ENCODE measurements around the gene PRSS56.

Gene PRSS56

DNA sequence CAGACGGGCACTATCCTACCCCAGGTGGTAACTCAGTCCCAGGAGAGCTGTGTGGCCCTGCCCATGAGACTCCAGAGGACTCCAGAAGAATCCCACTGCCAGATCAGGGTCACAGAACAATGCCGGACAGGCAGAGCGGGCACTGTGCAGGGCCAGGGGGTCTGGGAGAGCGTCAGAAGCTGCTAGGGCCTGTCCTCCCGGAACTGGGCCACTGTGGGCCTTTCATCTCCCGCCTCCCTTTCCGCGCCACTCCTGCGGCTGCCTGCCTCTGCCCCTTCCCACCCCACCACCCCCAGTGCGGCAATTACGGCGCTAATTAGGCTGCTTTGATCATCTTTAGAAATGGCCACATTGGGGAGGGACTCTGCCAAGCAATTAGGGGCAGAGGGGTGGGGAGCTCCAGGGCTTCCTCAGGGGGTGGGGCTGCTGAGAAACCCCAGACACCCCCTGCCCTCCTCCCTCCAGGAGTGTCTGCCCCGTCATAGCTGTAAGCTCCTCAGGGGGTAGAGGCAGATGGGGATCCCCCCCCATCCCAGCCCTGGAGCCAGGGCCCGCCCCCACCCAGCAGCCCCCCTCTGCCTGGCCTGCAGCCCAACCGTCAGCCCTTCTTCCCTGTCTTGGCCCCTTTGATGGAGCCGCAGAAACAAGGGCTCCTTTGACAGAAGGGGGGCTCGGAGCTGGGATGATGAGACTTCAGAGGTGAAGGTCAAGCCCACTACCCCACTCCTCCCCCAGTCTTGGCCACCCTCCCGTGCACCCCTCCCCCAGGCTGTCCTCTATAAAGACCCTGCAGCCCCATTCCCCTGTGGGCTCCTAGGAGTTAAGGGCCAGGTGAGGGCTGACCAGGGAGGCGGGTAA is at the start of gene PRSS56:
Gene PRSS56 (plus strand): TSS at position 808 of the 858 bp plus-strand sequence. CDS start 211 bp downstream, outside the sequence.
- TF ChIP-seq ZFX (IDR thresholded peaks at IDR 0.05; ENCODE audit: borderline replicate concordance): no peak
- TF ChIP-seq, protein P1, sequence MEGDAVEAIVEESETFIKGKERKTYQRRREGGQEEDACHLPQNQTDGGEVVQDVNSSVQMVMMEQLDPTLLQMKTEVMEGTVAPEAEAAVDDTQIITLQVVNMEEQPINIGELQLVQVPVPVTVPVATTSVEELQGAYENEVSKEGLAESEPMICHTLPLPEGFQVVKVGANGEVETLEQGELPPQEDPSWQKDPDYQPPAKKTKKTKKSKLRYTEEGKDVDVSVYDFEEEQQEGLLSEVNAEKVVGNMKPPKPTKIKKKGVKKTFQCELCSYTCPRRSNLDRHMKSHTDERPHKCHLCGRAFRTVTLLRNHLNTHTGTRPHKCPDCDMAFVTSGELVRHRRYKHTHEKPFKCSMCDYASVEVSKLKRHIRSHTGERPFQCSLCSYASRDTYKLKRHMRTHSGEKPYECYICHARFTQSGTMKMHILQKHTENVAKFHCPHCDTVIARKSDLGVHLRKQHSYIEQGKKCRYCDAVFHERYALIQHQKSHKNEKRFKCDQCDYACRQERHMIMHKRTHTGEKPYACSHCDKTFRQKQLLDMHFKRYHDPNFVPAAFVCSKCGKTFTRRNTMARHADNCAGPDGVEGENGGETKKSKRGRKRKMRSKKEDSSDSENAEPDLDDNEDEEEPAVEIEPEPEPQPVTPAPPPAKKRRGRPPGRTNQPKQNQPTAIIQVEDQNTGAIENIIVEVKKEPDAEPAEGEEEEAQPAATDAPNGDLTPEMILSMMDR (IDR thresholded peaks at IDR 0.05): no peak
- no peak within 1 kb of the TSS for H3K27ac ChIP-seq

DNA sequence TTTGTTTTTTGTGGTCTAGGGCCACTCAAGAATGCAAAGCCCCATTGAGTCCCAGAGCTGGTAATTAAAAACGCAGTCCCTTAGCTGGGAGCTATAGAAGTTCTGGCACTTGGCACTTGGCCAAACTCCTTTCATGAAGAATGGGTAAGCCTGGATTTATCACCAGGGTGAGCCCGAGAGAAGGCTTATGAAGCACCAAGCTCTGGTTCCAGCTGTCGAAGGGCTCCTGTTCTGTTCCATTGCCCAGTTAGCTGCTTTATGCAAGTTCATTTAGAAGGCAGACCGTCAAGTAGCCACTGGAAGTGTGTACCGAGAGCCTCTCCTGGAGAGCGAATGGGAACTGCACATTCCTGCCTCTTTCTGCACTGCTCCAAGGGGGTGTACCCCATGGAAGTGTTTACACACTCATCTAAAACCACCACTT is 46.7 kb upstream of the PRSS56 start:
- no peak overlapping the region for H3K27ac ChIP-seq
- TF ChIP-seq ZFX (IDR thresholded peaks at IDR 0.05; ENCODE audit: borderline replicate concordance): no peak

DNA sequence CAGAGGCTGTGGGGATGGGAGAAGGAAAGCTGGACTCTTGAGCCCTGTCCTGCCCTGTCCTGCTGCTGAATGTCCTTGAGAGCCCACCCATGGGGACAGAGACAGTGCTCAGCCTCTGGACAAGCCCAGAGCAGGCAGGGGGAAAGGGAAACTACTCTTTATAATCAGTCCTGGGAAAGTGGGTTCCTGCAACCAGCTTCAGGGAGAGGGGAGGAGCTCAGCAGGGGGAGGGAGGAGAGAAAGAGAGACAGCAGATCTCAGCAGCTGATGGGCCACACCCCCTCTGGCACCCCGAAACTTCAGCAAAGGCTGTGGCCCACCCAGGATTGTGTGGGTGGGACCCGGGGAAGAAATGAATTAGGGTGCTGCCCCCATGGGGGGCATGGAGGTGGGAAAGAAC is 44.1 kb upstream of the PRSS56 start:
- no peak overlapping the region for H3K27ac ChIP-seq
- no peak for TF ChIP-seq ZFX (IDR thresholded peaks at IDR 0.05; ENCODE audit: borderline replicate concordance)

DNA sequence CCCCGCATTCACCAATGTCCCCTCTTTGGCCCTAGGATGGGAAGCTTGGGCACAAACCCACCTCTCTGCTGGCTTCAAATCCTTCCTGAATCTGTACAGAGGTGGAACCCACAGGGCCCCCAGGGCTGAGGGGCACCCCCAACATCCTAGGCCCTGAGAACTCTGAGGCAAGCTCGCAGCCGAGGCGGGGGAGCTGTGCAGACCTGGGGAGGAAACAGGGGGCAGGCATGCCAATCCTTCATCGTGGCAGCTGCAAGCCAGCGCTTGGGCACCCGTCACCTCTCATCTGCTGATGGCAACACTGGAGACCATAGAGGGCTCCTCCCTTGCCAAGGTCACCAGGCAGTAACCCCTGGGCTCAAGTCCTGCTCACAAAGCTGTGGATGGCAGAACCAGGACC is 43.4 kb upstream of the PRSS56 start:
- TF ChIP-seq ZFX (IDR thresholded peaks at IDR 0.05; ENCODE audit: borderline replicate concordance): no peak
- TF ChIP-seq, protein P1 (IDR thresholded peaks at IDR 0.05): no peak
- H3K27ac ChIP-seq: no peak overlapping the region

DNA sequence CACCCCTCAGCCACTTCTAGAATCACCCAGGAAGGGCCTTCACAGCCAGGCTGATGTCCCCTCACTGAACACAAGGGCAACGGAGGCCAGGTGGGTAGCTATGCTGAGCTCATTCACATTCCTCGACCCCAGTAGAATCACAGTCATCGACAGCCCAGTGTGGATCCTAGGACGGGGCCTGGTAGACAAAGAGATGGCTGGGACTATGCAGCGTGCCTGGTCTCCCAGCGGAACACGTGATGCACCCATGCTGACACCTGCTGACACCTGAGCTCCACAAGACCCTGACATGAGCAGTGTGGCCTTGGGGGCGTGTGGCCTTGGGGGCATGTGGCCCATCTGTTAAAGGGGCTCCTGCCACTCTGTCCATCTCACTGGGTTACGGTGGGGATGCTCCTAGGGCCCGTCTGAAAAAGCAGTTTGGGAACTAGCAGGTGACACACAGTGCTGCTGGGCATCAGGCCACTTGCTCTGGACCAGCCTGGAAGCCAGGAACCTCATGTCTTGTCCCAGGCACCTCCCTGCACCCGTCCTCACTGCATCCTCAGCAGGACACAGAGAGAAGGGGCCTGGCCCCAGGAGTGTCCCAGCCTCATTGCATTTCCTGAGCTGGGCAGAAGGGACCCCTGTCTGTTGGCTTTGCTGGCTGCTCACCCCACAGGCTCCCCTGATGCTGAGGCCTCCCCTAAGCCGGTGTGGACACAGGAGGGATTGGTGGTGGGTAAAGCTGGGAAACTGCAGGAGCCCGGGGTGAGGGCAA is 42.3 kb upstream of the PRSS56 start:
- H3K27ac ChIP-seq: no peak overlapping the region
- TF ChIP-seq, protein P1 (IDR thresholded peaks at IDR 0.05): no peak
- no peak for TF ChIP-seq ZFX (IDR thresholded peaks at IDR 0.05; ENCODE audit: borderline replicate concordance)

DNA sequence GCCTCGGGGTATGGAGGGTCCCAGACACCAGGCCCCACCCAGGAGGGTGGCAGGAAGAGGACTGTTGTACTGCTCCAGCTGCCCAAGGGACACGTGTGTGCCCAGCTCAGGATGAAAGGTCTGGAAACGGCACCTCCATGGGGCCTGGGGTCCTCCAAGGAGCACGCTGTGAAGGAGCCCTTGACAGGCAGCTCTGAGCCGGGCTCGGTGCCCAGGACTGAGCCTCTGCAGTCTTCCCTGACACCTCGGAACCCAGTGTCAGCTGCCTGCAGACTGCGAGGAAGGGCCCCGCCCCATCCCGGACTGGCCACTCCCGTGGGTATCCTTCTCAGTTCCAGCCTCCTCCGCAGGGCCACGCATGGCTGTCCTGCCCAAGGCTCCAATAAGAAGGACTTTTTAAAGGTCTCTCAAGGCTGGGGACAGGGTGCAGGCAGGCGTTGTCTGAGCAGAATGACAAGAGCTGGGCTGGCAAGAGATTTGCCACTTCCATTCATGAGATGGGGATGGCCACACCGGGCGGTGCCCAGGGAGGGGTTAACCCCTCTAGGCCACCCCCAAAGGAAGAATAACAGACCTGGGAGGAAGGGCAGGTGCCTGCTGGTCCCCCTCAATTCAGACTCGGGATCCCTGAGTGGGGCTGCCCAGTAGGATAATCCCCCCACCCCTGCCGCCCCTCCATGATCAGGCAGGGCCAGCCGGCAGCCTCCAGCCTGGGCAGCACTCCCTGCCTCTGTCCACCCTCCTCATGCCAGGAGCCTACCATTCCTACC is 41.4 kb upstream of the PRSS56 start:
- TF ChIP-seq, protein P1 (IDR thresholded peaks at IDR 0.05): no peak
- no peak for TF ChIP-seq ZFX (IDR thresholded peaks at IDR 0.05; ENCODE audit: borderline replicate concordance)
- H3K27ac ChIP-seq: no peak overlapping the region

DNA sequence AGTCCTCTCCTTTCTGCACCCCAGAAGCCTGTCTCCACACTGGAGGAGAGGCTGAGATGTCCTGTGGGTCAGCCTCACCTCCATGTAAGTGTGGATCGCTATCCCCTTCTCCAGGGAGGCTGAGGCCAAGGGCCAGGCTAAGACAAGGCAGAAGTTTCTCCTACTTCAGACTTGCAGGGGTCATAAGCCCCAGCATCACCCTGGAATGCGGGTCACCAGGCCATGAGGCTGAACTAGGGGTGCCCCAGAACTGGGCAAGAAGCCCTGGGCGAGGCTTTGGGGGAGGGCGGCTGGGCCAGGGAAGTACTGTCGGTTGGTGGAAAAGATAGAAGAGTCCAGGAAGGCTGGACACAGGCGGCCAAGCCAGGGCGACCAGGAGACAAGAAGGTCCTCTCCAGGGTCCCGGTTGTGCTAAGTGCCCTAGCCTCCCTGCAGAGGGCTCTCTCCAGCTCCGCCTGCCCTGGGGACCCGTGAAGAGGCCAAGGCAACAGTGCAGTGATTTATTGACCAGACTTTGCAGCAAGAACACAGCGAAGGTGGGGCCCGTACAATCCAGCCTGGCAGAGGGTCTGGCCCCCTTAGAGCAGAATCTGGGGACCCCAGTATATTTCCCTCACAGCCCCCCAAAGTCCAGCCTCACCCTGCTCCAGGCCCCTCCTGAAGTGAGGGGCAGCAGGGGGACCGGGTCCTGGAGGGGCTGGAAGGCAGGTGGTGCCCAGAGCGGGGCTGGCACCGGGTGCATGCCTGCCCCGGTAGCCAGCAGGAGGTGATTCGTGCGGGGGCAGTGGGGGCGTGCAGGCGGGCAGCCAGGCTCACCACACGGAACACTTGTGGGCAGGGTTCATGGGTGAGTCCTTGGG is 40.6 kb upstream of the PRSS56 start:
- TF ChIP-seq, protein P1 (IDR thresholded peaks at IDR 0.05): no peak
- no peak for TF ChIP-seq ZFX (IDR thresholded peaks at IDR 0.05; ENCODE audit: borderline replicate concordance)
- no peak overlapping the region for H3K27ac ChIP-seq
